ENCODE measurements around the gene WBP4.

WBP4 gene

DNA sequence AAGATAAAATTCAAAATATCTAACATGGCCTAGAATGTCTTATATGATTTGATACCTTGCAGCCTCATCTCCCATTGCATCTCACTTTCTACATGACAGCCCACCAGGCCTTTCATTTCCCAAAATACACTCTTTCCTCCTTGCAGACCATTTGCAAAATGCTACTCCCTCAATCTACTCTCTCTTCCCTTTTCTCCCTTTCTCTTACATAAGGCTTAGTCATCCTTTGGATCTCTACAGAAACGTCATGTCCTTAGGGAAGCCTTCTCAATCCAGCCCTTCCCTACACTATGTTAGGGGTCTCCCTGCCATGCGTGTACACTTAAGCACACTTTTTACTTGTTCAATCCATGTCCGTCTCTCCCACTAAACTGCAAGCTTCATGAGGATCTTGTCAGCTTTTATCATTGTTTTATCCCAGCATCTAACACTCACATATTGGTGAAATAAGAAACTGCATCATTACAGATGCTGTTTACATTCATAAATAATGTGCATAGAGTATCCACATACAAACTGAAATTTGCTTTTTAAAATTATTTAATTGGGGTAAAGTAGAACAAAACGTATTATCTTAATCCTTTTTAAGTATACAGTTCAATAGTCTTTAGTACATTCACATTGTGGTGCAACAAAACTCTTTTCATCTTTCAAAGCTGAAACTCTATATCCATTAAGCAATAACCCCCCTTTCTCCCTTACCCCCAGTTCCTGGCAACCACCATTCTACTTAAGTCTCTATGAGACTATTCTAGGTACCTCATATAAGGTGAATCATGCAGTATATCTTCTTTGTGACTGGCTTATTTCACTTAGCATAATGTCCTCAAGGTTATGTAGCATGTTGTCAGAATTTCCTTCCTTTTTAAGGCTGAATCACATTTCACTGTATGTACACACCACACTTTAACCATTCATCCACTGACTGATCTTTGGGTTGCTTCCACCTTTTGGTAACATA, 11.5 kb upstream of the WBP4 start:
- no peak for DNase-seq

- no peak for DNase-seq
These were observed 8.9 kb upstream of the WBP4 start for GRCh38 chr13:41052441-41052840.

- DNase-seq: no peak
These were observed 7.9 kb upstream of the WBP4 start for GRCh38 chr13:41053384-41053826.

DNA sequence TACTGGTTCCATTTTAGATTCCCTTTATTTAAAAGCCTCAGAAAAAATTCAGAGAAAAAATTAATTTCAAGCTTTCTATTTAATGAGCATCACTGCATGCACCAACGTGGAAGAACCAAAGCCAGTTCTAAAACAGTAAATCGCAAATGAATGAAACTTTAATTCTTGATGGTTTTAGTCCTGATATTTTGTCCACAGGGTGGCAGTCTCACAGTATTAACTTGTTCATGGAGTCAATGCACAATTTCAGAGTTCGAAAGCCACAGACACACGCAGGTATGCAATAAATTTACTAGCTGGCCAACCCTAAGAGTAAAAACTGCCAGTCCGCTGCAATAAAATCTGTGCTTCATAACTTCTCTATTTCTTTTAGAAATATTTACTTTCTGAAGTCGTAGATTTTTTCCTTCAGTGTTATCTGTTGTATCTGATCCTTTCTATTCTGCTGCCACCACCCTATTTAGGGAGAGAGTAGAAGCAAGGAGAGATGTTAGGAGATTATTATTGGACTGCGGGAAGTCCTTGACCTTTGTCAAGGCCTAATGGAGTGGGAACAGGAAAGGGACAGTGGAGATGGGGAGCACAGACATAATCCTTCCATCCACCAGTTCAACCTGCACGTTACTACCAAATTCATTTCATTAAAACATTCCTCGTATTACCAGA, 7.0 kb upstream of the WBP4 start:
- peak; percentile 0 for DNase-seq

DNA sequence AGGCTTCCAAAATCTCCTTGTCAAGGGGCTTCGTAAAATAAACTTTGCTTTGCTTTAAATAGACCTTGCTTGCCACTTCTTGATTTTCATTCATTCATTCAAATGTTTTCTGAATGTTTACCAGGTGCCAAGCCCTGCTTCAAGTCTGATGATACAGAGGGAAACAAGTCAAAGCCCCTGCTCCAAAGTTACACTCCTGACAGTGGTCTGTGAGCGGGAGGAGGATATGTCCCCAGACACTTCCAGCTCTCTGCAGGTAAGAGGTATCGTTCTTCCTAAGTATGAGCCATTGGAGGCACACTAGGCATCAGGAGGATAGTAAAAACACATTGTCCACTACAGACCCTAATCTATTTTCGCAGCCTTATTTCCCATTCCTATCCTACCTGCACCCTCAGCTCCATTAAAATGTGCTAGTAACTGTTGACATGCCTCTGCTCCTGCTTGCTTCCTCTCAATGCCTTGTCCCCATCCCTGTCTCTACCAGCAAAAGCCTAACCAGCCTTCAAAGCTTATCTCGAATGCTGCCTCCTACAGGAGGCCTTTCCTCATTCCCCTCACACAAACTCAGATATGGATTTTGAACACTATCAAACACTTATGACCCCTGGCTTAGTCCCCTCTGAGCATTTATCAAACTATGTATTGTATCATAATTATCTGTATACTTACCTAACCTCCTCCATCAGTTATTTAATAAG, 6.2 kb upstream of the WBP4 start:
- no peak for DNase-seq

GRCh38 chr13:41056194-41056593, 5.1 kb upstream of the WBP4 start:
- no peak for DNase-seq

DNA sequence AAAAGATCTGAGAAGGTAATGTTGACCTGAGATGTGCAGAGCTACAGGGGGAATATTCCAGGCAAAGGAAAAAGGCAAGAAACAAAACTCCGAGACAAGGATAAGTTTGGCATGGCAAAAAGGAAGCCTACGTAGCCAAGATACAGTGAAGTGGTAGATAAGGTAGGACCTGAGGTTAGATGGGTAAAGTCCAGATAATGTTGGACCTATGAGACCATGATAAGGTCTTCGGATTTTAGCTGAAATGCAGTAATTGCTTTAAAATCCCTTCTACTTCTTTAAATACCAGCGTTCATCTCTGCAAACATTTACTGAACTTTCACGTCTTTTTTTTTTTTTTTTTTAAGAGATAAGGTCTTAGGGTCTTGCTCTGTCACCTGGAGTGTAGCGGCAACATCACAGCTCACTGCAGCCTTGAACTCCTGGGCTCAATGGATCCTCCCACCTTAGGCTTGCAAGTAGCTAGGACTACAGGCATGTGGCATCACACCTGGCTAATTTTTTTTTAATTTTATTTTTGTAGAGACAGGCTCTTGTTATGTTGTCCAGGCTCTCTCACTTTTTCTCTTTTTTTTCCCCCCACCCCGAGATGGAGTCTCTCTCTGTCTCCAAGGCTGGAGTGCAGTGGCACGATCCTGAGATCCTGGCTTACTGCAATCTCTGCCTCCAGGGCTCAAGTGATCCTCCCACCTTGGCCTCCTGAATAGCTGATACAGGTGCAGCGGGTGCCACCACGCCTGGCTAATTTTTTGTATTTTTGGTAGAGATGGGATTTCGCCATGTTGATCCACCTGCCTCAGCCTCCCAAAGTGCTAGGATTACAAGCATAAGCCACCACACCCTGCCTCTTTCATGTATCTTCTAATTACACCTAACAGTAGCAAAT, 4.2 kb upstream of the WBP4 start:
- DNase-seq: no peak

DNA sequence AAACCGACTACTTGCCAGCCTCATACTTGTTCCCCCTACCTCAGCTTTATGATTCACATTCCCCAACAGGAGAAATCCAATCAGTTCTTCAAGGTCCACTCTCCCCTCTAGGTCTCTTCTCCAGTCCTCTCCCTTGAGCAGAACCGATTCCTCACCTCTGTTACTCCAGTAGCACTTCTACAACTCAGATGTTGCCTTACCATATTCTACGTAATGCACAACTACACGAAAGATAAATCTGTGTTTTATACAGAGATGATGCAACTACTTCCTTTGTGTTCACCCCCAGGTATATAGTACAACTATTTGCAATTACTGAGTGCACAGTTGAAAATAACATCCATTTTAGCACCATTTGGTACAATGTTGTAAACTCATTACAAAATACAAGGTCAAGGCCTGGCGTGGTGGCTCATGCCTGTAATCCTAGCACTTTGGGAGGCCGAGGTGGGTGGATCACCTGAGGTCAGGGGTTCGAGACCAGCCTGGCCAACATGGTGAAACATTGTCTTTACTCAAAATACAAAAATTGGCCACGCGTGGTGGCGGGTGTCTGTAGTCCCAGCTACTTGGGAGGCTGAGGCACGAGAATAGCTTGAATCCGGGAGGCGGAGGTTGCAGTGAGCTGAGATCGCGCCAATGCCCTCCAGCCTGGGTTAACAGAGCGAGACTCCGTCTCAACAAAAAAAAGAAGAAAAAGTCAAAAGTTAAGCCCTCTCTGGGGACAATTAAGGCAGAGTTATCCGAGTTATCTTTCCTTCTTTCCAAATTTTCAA, 2.8 kb upstream of the WBP4 start:
- no peak for DNase-seq

- no peak for DNase-seq
These were observed 1.7 kb upstream of the WBP4 start for GRCh38 chr13:41059456-41060081.

DNA sequence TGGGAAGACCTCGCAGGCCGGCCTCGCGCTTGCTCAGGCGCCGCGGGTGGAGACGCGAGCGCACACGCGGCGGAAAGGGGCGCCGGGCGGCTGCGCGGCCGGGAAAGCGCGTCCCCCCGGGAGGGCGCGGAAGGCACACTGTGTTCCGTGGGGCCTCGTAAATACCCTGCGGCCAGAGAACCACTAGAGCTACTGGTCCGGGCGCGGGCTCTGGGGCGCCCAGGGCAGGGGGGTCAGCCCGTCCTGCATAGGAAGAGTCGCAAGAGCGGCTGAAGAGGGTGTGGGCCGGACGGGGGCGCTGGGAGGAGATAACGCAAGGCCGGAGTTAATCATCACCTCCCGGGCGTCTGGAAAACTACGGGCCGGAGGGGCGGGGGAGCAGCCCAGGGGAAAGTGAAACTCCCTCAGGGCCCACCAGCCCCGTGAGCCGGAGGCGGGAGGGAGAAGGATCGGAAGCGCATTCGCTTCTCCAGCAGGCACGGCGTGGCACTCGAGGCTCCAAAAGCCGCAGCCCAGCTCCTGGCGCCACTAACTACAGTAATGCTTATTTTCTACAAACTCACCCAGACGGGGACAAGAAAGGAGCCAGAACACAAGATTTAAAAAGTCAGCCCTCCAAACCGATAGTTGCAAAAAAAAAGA, 1.1 kb upstream of the WBP4 start:
- DNase-seq: peak; percentile 76

GRCh38 chr13:41060724-41061074, 610 bp upstream of the WBP4 start:
- DNase-seq: peak; percentile 91

DNA sequence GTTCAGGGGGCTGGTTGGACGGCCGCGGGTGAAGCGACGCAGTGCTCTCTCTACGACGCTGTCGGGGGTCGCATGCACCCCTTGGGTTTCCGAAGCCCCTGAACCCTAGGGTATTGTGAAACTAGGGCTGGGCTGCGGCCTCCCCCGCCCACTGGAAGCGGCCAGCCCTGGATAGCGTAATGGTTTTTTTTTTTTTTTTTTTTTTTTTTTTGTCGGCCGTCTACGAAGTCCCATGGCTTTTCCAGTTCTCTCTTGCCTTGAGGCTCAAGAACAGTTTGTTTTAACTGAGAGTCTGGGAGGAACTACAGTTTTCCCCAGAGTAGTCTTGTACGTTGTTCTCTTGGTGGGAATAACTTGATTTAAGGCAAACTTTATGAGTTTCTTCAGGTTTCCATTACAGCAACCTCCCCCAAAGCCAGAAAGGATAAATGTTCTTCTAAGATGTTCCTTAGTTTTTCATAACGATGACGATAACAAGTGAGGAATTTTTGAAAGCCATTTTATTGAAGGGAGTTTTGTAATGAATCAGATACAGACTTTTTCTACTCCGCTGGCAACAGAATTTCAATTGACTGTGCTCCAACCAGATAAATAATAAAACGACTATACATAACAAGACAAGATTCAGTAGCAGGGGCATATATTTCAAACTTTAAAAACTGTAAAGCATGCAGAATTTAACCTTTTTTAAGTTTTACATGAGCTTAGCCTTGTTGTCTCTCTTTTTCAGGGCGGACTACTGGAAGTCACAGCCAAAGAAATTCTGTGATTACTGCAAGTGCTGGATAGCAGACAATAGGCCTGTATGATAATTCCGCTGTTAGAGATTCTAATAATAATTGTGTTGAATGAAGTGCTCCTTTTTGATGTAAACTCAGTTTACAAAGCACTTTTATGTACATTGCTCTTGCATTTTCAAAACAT, 867 bp downstream of the WBP4 start:
- DNase-seq: no peak

- no peak for DNase-seq
These were observed 3.2 kb downstream of the WBP4 start for GRCh38 chr13:41064493-41064892.

DNA sequence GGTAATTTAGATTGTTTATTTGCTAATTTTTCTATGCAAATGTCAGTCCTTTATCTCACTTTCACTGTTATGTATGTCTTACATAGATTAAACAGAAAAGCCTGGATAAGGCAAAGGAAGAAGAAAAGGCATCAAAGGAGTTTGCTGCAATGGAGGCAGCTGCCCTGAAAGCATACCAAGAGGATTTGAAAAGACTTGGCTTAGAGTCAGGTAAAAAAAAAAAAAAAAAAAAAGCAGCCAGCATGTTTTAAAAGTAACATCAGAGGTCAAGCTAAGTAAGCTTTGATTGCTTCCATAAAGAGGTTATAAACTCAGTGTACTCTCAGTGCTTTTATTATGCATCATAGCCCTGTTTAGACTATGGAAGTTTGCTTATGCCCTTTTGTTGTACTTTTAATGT, 3.8 kb downstream of the WBP4 start:
- DNase-seq: no peak

- DNase-seq: no peak
These were observed 13.2 kb downstream of the WBP4 start for GRCh38 chr13:41074523-41074922.

GRCh38 chr13:41075034-41075433, 13.7 kb downstream of the WBP4 start:
- peak; percentile 2 for DNase-seq

GRCh38 chr13:41075485-41075884, 14.2 kb downstream of the WBP4 start:
- DNase-seq: no peak

DNA sequence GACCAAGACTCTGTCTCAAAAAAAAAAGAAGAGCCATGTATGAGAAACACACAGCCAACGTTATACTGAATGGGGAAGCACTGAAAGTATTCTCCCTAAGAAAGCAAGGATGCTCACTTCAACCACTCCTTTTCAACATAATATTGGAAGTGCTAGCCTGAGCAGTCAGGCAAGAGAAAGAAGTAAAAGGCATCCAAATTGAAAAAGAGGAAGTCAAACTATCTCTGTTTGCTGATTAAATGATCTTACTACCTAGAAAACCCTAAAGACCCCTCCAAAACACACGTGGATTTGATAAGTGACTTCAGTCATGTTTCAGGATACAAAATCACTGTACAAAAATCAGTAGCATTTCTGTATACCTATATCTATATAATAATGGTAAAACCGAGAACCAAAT, 16.2 kb downstream of the WBP4 start:
- DNase-seq: no peak

DNA sequence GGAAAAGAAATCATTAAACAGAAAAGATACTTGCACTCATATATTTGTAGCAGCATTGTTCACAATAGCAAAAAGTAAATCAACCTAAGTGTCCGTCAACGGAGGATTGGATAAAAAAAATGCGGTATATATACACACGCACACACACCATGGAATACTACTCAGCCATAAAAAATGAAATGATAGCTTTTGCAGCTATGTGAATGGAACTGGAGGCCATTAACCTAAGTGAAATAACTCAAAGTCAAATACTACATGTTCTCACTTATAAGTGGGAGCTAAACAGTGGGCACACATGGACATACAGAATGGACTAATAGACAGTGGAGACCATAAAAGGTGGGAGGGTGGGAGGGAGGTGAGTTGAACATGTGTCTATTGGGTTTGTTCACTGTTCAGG, 18.4 kb downstream of the WBP4 start:
- no peak for DNase-seq
